Keratinocyte (primary cell): ENCODE data around the gene ITSN1. TPM values are rescaled to one million over a fixed set of nuclear protein-coding genes. Genes with fewer than 3 reads are reported as not detected.

ENCODE experiments used
- DNase-seq: peaks from one replicate; pipeline ENCODE4 v3.0.0-alpha.2; 2011; ENCODE audit warnings: low read depth, missing footprints, low spot score
- FAIRE-seq: peaks from 2 replicates; lab custom pipeline; 2011; peaks lifted over from hg19 to GRCh38; lab: Jason Lieb, UNC
- H2AFZ ChIP-seq: 2 replicates; pipeline ENCODE4 v1.6.0; 2012; ENCODE audit warnings: low read length, control low read depth, inconsistent platforms; ENCODE audit not compliant: control insufficient read depth
- H3K27ac ChIP-seq: 2 replicates; pipeline ENCODE4 v1.5.1; 2011; ENCODE audit warnings: low read length; ENCODE audit not compliant: control insufficient read depth, insufficient read depth
- H3K27me3 ChIP-seq: 3 replicates; pipeline ENCODE4 v1.6.0; 2011; ENCODE audit warnings: low read length; ENCODE audit not compliant: control insufficient read depth, insufficient read depth; ENCODE audit errors: extremely low read depth
- H3K36me3 ChIP-seq, 2 experiments: 2 replicates in 1 of 2; 3 replicates in 1 of 2; pipeline ENCODE4 v1.5.1; 2011; ENCODE audit warnings: low read length in 2 of 2, mild to moderate bottlenecking in 1 of 2; ENCODE audit not compliant: control insufficient read depth in 2 of 2, insufficient read depth in 2 of 2; ENCODE audit errors: extremely low read depth in 1 of 2
- H3K4me1 ChIP-seq: 3 replicates; pipeline ENCODE4 v1.5.1; 2011; ENCODE audit warnings: low read length; ENCODE audit not compliant: control insufficient read depth, insufficient read depth; ENCODE audit errors: extremely low read depth
- H3K4me2 ChIP-seq: 3 replicates; pipeline ENCODE4 v1.6.0; 2011; ENCODE audit warnings: low read depth, low read length; ENCODE audit not compliant: control insufficient read depth, insufficient read depth; ENCODE audit errors: extremely low read depth
- H3K4me3 ChIP-seq, 3 experiments: fragments of 200-600 bp in 1 of 3; sonication (generic) in 1 of 3; 2 replicates in 2 of 3; 3 replicates in 1 of 3; pipeline ENCODE4 v1.5.1; 2011 to 2016; ENCODE audit warnings: low read length in 3 of 3, mild to moderate bottlenecking in 3 of 3, control low read depth in 2 of 3, inconsistent platforms in 1 of 3, low read depth in 1 of 3, mixed read lengths in 1 of 3, mixed run types in 1 of 3, moderate library complexity in 1 of 3; ENCODE audit not compliant: control insufficient read depth in 2 of 3, insufficient read depth in 2 of 3; ENCODE audit errors: extremely low read depth in 1 of 3
- H3K79me2 ChIP-seq: 2 replicates; pipeline ENCODE4 v1.6.0; 2012; ENCODE audit warnings: low read length; ENCODE audit not compliant: control insufficient read depth, insufficient read depth
- H3K9ac ChIP-seq: 3 replicates; pipeline ENCODE4 v1.6.0; 2011; ENCODE audit warnings: low read length; ENCODE audit not compliant: control insufficient read depth, insufficient read depth; ENCODE audit errors: extremely low read depth
- H3K9me1 ChIP-seq: 3 replicates; pipeline ENCODE4 v1.6.0; 2011; ENCODE audit warnings: low read length; ENCODE audit not compliant: control insufficient read depth, insufficient read depth; ENCODE audit errors: extremely low read depth
- H3K9me3 ChIP-seq: 2 replicates; pipeline ENCODE4 v1.5.1; 2012; ENCODE audit warnings: low read depth, low read length; ENCODE audit not compliant: control insufficient read depth
- H4K20me1 ChIP-seq: 3 replicates; pipeline ENCODE4 v1.6.0; 2011; ENCODE audit warnings: low read length; ENCODE audit not compliant: control insufficient read depth, insufficient read depth; ENCODE audit errors: extremely low read depth
- CTCF ChIP-seq, 3 experiments: IDR thresholded peaks in 1 of 3; conservative IDR thresholded peaks in 1 of 3; optimal IDR thresholded peaks in 1 of 3; 2 replicates in 2 of 3; 3 replicates in 1 of 3; pipeline versions ENCODE3 to v1.5.1; 2011; ENCODE audit warnings: low read length in 3 of 3, mild to moderate bottlenecking in 3 of 3, moderate library complexity in 2 of 3, control low read depth in 1 of 3, inconsistent platforms in 1 of 3; ENCODE audit not compliant: insufficient read depth in 2 of 3; ENCODE audit errors: extremely low read depth in 1 of 3
- EZH2 ChIP-seq: IDR thresholded peaks from one replicate; pipeline ENCODE4 v1.6.1; 2012; ENCODE audit warnings: inconsistent platforms, mild to moderate bottlenecking, low read length, moderate library complexity
- dilution Hi-C: fragments of 300-500 bp; cut with MboI; formaldehyde crosslinking; loops from one replicate; pipeline ENCODE4 v1.7.0; 2020; ENCODE audit warnings: low sequenced_read_pairs; ENCODE audit not compliant: extremely low pct_ligation_motif_present
- polyA plus RNA-seq, 5 experiments: library from polyadenylated mRNA; depleted of rRNA in 3 of 5; stranded (reverse) in 3 of 5; stranded (forward) in 1 of 5; unstranded in 1 of 5; fragments of >200 nt; gene quantifications; 1 replicate in 1 of 5; 2 replicates in 3 of 5; 3 replicates in 1 of 5; pipeline versions ENCODE4 v1.2.1 to v1.2.3, GENCODE V29; 2011 to 2012; ENCODE audit warnings: missing spikeins in 2 of 5, low read depth in 1 of 5, low replicate concordance in 1 of 5

Gene ITSN1
- polyA plus RNA-seq, 1 donor (not counting 4 experiments of a cell fraction or from before 2014, with no cell fraction given): 34.3 TPM

DNA sequence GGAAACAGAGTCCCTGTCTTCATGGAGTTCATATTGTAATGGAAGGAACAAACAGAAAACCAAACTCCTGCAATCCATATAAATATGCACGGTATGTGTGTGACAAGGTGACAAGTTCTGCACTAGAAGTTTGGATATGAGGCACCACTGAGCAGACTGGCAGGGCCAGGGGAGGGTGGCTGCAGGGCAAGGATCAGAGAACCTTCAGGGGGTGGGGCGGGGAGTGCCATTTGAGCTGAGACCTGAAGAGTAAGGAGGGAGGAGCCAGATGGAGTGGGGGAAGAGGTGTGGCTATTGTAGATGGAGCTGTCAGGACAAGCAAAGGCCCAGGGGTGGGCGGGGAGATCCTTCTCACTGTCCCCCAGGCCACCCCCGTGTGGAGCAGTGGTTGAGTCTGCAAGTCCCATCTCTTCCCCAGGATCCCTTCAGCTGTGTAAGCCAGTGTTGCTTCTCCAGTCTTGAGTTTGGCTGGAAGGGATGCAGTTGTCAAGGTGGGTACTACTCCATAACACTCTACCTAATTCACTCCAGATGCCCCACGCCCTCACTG lies 196.9 kb downstream of the ITSN1 start:
- dilution Hi-C loops: no loop called here

GRCh38 chr21:33839806-33840205 lies 197.5 kb downstream of the ITSN1 start:
- no peak for TF ChIP-seq EZH2
- TF ChIP-seq CTCF (optimal IDR thresholded peaks at IDR 0.05 in 1 of 3, IDR thresholded peaks at IDR 0.05 in 1 of 3, conservative IDR thresholded peaks at IDR 0.05 in 1 of 3; ENCODE audit: extremely low read depth in 1 of 3, insufficient read depth in 2 of 3, low read length in 3 of 3): no peak
- Histone ChIP-seq H3K79me2 (no peaks in the 10 kb centered on the region), H4K20me1 (no peaks in the 10 kb centered on the region), H3K36me3 (peaks cover 0 to 6% of the 10 kb centered on the region in 2 experiments), H3K4me1 (no peaks in the 10 kb centered on the region), H3K27me3 (no peaks in the 10 kb centered on the region), H2AFZ (no peak overlapping the region), H3K4me3 (no peak overlapping the region), H3K27ac (no peak overlapping the region), H3K9me1 (peaks cover 5% of the 10 kb centered on the region), H3K4me2 (no peak overlapping the region), H3K9ac (no peak overlapping the region), H3K9me3 (no peaks in the 10 kb centered on the region)
- FAIRE-seq (no peak), DNase-seq (no peak)
- dilution Hi-C loops: no loop called here

More for the DNA sequence above, 196.9 kb downstream of the ITSN1 start:
- H2AFZ ChIP-seq: no peak overlapping the region
- no peaks in the 10 kb centered on the region for H3K27me3 ChIP-seq
- H3K27ac ChIP-seq: no peak overlapping the region
- no peaks in the 10 kb centered on the region for H3K79me2 ChIP-seq
- peaks cover 0 to 9% of the 10 kb centered on the region in 2 experiments for H3K36me3 ChIP-seq
- no peak for FAIRE-seq
- no peak for DNase-seq
- peaks cover 5% of the 10 kb centered on the region for H3K9me1 ChIP-seq
- no peak for TF ChIP-seq EZH2
- no peak for TF ChIP-seq CTCF (optimal IDR thresholded peaks at IDR 0.05 in 1 of 3, IDR thresholded peaks at IDR 0.05 in 1 of 3, conservative IDR thresholded peaks at IDR 0.05 in 1 of 3; ENCODE audit: extremely low read depth in 1 of 3, insufficient read depth in 2 of 3, low read length in 3 of 3)
- H4K20me1 ChIP-seq: no peaks in the 10 kb centered on the region
- H3K4me3 ChIP-seq: no peak overlapping the region
- no peaks in the 10 kb centered on the region for H3K4me1 ChIP-seq
- H3K9ac ChIP-seq: no peak overlapping the region
- no peak overlapping the region for H3K4me2 ChIP-seq
- H3K9me3 ChIP-seq: no peaks in the 10 kb centered on the region
